ENCODE measurements around the gene COQ7. TPM values are rescaled to one million over a fixed set of nuclear protein-coding genes. Genes with fewer than 3 reads are reported as not detected.

The COQ7 gene
- total RNA-seq, 1 experiment from 2014 or later = 39.6 TPM

- CTCF ChIA-PET = no interaction called here
- Histone ChIP-seq H3K36me3 (ENCODE audit: control insufficient read depth, insufficient read depth, low read length) (no peaks in the 10 kb centered on the region; the same call in none of the 2 replicates), H3K9me3 (ENCODE audit: control insufficient read depth, insufficient read depth, low read depth, low read length) (no peaks in the 10 kb centered on the region), H3K4me1 (ENCODE audit: control insufficient read depth, insufficient read depth, low read length) (peaks cover 43% of the 10 kb centered on the region), H3K27ac (ENCODE audit: low read length) (peak overlapping the region; percentile 78), H3K4me3 (ENCODE audit: low read depth in 2 of 2, low read length in 2 of 2) (no peak overlapping the region), H3K27me3 (ENCODE audit: control insufficient read depth, insufficient read depth, low read length) (no peaks in the 10 kb centered on the region)
- intact Hi-C loops (cut with micrococcal nuclease; ENCODE audit: unreplicated experiment) = no loop called here
- DNase-seq (ENCODE audit: low read depth, low spot score) (no peak), ATAC-seq (no peak)
- TF ChIP-seq TCF7L2 (IDR thresholded peaks at IDR 0.05; ENCODE audit: low read depth, low read length) (no peak), CTCF (IDR thresholded peaks at IDR 0.05) (no peak), SIN3A (IDR thresholded peaks at IDR 0.05; ENCODE audit: borderline replicate concordance, insufficient read depth, low read depth, low read length) (no peak), REST (IDR thresholded peaks at IDR 0.05; ENCODE audit: insufficient read depth in 1 of 2, low read depth in 2 of 2, low read length in 1 of 2) (no peak), POLR2AphosphoS5 (IDR thresholded peaks at IDR 0.05; ENCODE audit: low read depth, low read length) (no peak; the same call in 1 of the 2 replicates)
- POLR2A ChIA-PET = interaction anchor here (0.6 to 0.7 kb wide), 2 partner anchors 19 to 235 kb away, joined by 3 to 5 read pairs; no protein-coding TSS in a partner anchor
- in situ Hi-C loops (cut with HindIII; ENCODE audit: low pct_unique_long_range_greater_than_20kb, low sequenced_read_pairs) = no loop called here
- BruUV-seq (replicated peaks) = no TSS peak
Observed at GRCh38 chr16:19119564-19119963, 52.1 kb downstream of the COQ7 start.

DNA sequence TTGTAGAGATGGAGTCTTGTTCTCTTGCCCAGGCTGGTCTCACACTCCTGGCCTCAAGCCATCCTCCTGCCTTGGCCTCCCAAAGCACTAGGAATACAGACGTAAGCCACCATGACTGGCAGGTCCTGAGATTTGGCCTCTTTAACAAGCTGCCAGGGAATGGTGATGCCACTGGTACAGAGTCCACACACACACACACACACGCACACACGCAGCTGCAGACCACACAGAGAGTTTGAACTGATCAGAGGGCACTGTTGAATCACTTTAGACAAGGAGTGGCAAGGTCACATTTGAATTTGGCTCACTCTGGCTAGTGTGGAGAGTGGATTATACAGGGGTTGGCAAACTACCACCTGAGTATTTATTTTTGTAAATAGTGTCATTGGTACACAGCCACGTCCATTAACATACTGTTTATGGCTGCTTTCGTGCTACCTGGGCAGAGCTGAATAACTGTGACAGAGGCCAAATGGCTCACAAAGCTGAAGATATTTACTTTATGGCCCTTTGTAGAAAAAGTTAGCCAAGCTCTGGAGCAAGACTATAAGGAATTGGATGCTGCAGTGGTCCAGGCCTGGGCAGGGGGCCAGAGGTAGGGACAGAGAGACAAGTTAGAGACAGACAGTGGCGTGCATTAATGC lies 56.2 kb downstream of the COQ7 start:
- no peaks in the 10 kb centered on the region for H3K9me3 ChIP-seq (ENCODE audit: control insufficient read depth, insufficient read depth, low read depth, low read length)
- no peaks in the 10 kb centered on the region for H3K27me3 ChIP-seq (ENCODE audit: control insufficient read depth, insufficient read depth, low read length)
- no peaks in the 10 kb centered on the region; the same call in 1 of the 2 replicates for H3K36me3 ChIP-seq (ENCODE audit: control insufficient read depth, insufficient read depth, low read length)
- intact Hi-C loops (cut with micrococcal nuclease; ENCODE audit: unreplicated experiment) (no loop called here), in situ Hi-C loops (cut with HindIII; ENCODE audit: low pct_unique_long_range_greater_than_20kb, low sequenced_read_pairs) (no loop called here)
- TF ChIP-seq CTCF (IDR thresholded peaks at IDR 0.05) = no peak
- TF ChIP-seq SIN3A (IDR thresholded peaks at IDR 0.05; ENCODE audit: borderline replicate concordance, insufficient read depth, low read depth, low read length) = no peak
- no peak for TF ChIP-seq REST (IDR thresholded peaks at IDR 0.05; ENCODE audit: insufficient read depth in 1 of 2, low read depth in 2 of 2, low read length in 1 of 2)
- no peak for TF ChIP-seq POLR2AphosphoS5 (IDR thresholded peaks at IDR 0.05; ENCODE audit: low read depth, low read length)
- no peak for TF ChIP-seq TCF7L2 (IDR thresholded peaks at IDR 0.05; ENCODE audit: low read depth, low read length)
- BruUV-seq (replicated peaks) = no TSS peak
- H3K27ac ChIP-seq (ENCODE audit: low read length) = no peak overlapping the region
- ATAC-seq (no peak), DNase-seq (ENCODE audit: low read depth, low spot score) (no peak)
- H3K4me1 ChIP-seq (ENCODE audit: control insufficient read depth, insufficient read depth, low read length) = peaks cover 17% of the 10 kb centered on the region
- H3K4me3 ChIP-seq (ENCODE audit: low read depth in 2 of 2, low read length in 2 of 2) = no peak overlapping the region
- ChIA-PET POLR2A (no interaction called here), CTCF (interaction anchor here (0.7 to 1.4 kb wide), 3 partner anchors 8 to 38 kb away, joined by 3 to 4 read pairs (median 3); no protein-coding TSS in a partner anchor)
